Duodenal mucosa (tissue), 2 donors: Measurements from ENCODE around the gene THADA.

Experiments
- H3K27ac ChIP-seq: one replicate; pipeline ENCODE4 v1.7.0; 2013; ENCODE audit warnings: low read depth, low read length
- H3K27me3 ChIP-seq, 2 donors: one replicate each; pipeline ENCODE4 v1.7.0; 2013; ENCODE audit warnings: low read length in 2 of 2, control low read depth in 1 of 2; ENCODE audit not compliant: insufficient read depth in 2 of 2, control insufficient read depth in 1 of 2
- H3K36me3 ChIP-seq, 2 donors: one replicate each; pipeline ENCODE4 v1.7.0; 2013; ENCODE audit warnings: low read length in 2 of 2, control low read depth in 1 of 2; ENCODE audit not compliant: insufficient read depth in 2 of 2, control insufficient read depth in 1 of 2
- H3K4me1 ChIP-seq, 2 donors: one replicate each; pipeline ENCODE4 v1.7.0; 2013; ENCODE audit warnings: low read length in 2 of 2, control low read depth in 1 of 2; ENCODE audit not compliant: insufficient read depth in 2 of 2, control insufficient read depth in 1 of 2
- H3K4me3 ChIP-seq, 2 donors: one replicate each; pipeline ENCODE4 v1.7.0; 2013; ENCODE audit warnings: low read length in 2 of 2, low read depth in 1 of 2
- H3K9ac ChIP-seq, 2 donors: one replicate each; pipeline ENCODE4 v1.7.0; 2013; ENCODE audit warnings: low read length in 2 of 2, low read depth in 1 of 2
- H3K9me3 ChIP-seq, 2 donors: one replicate each; pipeline ENCODE4 v1.7.0; 2013; ENCODE audit warnings: low read length in 2 of 2, control low read depth in 1 of 2; ENCODE audit not compliant: control insufficient read depth in 1 of 2

Gene THADA

DNA sequence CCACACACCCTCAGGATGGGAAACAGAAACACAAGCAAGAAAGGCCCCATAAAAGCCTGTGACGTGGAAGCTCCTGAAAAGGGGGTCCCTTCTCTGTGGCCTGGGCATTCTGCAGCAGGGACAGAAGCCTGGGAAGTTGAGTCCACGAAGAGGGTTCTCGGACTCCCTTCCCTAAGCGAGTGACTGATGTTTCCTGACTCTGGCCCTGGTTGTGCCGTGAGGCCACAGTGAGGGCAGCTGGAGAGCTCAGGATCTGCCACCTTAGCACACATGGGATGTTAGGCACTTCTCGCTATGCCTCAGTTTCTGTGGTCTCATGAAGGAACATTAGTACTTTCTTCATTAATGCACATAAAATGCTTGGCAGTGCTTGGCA, 282.2 kb downstream of the THADA start:
- H3K36me3 ChIP-seq: peaks cover 0 to 3% of the 10 kb centered on the region in 2 donors
- no peak overlapping the region for H3K9ac ChIP-seq
- H3K27me3 ChIP-seq: no peaks in the 10 kb centered on the region
- H3K4me1 ChIP-seq: peaks cover 4 to 6% of the 10 kb centered on the region in 2 donors
- H3K27ac ChIP-seq: peak overlapping the region; percentile 42
- H3K9me3 ChIP-seq: no peaks in the 10 kb centered on the region
- no peak overlapping the region for H3K4me3 ChIP-seq

GRCh38 chr2:43312755-43313641, 282.8 kb downstream of the THADA start:
- peaks cover 4 to 6% of the 10 kb centered on the region in 2 donors for H3K4me1 ChIP-seq
- no peak overlapping the region for H3K4me3 ChIP-seq
- no peak overlapping the region for H3K27ac ChIP-seq
- no peaks in the 10 kb centered on the region for H3K9me3 ChIP-seq
- no peaks in the 10 kb centered on the region for H3K27me3 ChIP-seq
- no peak overlapping the region for H3K9ac ChIP-seq
- peaks cover 0 to 3% of the 10 kb centered on the region in 2 donors for H3K36me3 ChIP-seq

DNA sequence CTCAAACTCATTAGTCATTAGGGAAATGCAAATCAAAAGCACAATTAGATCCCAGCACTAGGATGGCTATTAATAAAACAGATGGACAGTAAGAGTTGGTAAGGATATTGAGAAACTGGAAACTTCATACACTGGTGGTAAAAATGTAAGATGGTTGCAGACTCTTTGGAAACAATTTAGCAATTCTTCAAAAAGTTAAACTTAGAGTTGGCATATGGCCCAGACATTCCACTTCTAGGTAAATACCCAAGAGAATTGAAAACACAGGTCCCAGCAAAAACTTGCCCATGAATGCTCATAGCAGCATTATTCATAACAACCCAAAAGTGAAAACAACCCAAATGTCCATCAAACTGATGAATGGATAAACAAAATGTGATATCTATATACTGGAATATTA, 284.6 kb downstream of the THADA start:
- Histone ChIP-seq H3K27me3 (no peaks in the 10 kb centered on the region), H3K36me3 (peaks cover 0 to 3% of the 10 kb centered on the region in 2 donors), H3K4me1 (peaks cover 4 to 6% of the 10 kb centered on the region in 2 donors), H3K4me3 (no peak overlapping the region), H3K27ac (no peak overlapping the region), H3K9ac (no peak overlapping the region), H3K9me3 (no peaks in the 10 kb centered on the region)

GRCh38 chr2:43309935-43310334, 285.9 kb downstream of the THADA start:
- no peak overlapping the region for H3K27ac ChIP-seq
- H3K4me3 ChIP-seq: no peak overlapping the region
- H3K27me3 ChIP-seq: no peaks in the 10 kb centered on the region
- peaks cover 4 to 14% of the 10 kb centered on the region in 2 donors for H3K4me1 ChIP-seq
- H3K36me3 ChIP-seq: no peaks in the 10 kb centered on the region
- no peak overlapping the region for H3K9ac ChIP-seq
- no peaks in the 10 kb centered on the region for H3K9me3 ChIP-seq

GRCh38 chr2:43307973-43308372, 287.9 kb downstream of the THADA start:
- H3K36me3 ChIP-seq: no peaks in the 10 kb centered on the region
- H3K4me3 ChIP-seq: no peak overlapping the region
- no peaks in the 10 kb centered on the region for H3K27me3 ChIP-seq
- no peaks in the 10 kb centered on the region for H3K9me3 ChIP-seq
- H3K4me1 ChIP-seq: peaks cover 0 to 10% of the 10 kb centered on the region in 2 donors
- H3K27ac ChIP-seq: no peak overlapping the region
- no peak overlapping the region for H3K9ac ChIP-seq

DNA sequence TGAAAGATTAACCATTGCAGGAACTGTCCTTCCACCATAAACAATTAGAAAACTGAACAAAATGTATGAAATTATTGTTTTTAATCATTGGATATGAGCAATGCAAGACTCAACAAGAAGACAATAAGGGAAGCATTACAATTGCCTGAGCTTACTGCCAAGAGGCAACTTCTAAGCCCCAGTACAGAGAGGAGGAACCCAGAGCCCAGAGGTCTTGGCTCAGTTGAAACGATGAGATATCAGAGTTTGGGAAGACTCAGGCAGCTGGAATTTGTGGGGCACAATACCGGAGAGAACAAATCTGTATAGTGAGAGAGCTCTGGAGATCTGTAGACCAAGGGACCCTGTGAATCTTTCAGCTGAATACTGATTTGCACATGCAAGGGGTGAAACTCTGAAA, 288.8 kb downstream of the THADA start:
- peaks cover 0 to 10% of the 10 kb centered on the region in 2 donors for H3K4me1 ChIP-seq
- no peaks in the 10 kb centered on the region for H3K9me3 ChIP-seq
- no peaks in the 10 kb centered on the region for H3K27me3 ChIP-seq
- no peak overlapping the region for H3K9ac ChIP-seq
- no peak overlapping the region for H3K4me3 ChIP-seq
- H3K36me3 ChIP-seq: peaks cover 0 to under 1% of the 10 kb centered on the region in 2 donors
- H3K27ac ChIP-seq: no peak overlapping the region

DNA sequence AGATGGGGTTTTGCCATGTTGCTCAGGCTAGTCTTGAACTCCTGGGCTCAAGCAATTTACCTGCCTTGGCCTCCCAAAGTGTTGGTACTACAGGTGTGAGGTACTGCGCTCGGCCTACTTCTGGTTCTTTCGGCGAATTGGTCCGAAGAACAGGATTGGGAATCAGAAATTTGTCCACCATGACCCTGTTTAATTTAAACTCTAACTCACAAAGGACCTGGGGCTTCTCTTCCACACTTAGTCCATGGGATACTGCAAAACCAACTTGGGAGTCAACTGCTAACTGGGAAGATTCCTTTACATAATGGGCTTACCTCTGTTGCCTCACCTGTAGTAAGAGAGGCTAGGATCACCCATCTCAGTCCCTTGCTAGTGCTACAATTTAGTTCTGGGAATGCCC, 289.6 kb downstream of the THADA start:
- Histone ChIP-seq H3K36me3 (peaks cover 0 to 5% of the 10 kb centered on the region in 2 donors), H3K4me3 (no peak overlapping the region), H3K9me3 (no peaks in the 10 kb centered on the region), H3K4me1 (peaks cover 0 to 10% of the 10 kb centered on the region in 2 donors), H3K27me3 (no peaks in the 10 kb centered on the region), H3K9ac (no peak overlapping the region), H3K27ac (no peak overlapping the region)

DNA sequence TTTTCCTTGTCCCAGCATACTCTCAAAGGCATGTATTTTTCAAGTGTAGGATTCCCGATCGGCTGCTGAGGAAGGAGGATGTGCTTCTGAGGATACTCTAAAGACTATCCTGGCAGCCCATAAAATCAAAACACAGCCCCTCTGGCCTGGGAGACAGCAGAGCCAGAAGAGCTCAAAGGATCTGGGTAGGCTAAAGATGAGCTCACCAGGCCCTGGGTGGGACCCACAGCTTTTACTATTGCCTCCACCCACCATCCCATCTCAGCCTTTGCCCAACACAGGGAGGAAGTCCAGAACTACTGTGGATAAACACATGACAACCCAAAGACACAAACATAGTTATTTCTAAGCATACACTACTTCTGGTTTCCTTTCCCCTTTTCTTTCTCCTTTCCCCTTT, 290.3 kb downstream of the THADA start:
- Histone ChIP-seq H3K9ac (no peak overlapping the region), H3K4me1 (peaks cover 0 to 10% of the 10 kb centered on the region in 2 donors), H3K4me3 (no peak overlapping the region), H3K27ac (peak overlapping the region; percentile 44), H3K27me3 (no peaks in the 10 kb centered on the region), H3K9me3 (no peaks in the 10 kb centered on the region), H3K36me3 (peaks cover 0 to 5% of the 10 kb centered on the region in 2 donors)

DNA sequence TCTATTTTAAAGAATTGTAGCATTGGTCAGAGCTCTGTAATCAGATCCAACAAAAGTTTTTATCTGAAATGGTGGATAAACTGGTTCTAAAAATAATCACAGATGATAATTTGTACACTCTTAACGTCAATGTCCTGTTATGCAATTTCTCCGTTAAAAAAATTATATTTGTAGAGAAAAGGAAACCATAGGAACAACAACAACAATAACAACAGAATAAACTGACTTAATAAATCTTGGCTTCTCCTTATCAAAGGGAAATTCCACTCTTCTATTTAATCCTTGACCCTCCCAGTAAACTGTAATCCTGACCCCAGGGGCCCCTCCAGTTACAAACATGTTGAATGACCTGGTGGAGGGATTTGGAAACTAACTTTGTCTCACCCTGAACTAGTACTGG, 290.8 kb downstream of the THADA start:
- Histone ChIP-seq H3K27me3 (no peaks in the 10 kb centered on the region), H3K9me3 (no peaks in the 10 kb centered on the region), H3K27ac (peak overlapping the region; percentile 44), H3K4me3 (no peak overlapping the region), H3K4me1 (peaks cover 0 to 10% of the 10 kb centered on the region in 2 donors), H3K36me3 (peaks cover 0 to 5% of the 10 kb centered on the region in 2 donors), H3K9ac (no peak overlapping the region)

DNA sequence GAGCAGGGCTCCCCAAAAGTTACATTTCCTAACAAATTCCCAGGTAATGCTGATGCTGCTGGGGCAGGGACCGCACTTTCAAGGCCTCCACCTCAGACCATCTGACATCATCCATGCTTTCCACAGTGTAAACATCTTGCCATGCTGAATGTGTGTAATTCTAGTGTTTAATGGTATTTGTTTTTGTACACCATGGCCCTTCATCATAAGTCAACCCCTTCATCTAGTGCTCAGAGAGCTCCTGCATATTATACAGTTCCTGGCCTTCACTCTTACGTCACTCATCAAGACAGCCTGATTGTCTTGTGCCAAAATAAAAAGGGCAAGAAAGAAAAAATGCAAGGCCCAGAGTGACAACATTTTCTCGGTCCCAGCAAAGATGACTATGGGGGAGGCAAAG, 291.9 kb downstream of the THADA start:
- Histone ChIP-seq H3K27me3 (no peaks in the 10 kb centered on the region), H3K27ac (no peak overlapping the region), H3K9ac (no peak overlapping the region), H3K9me3 (no peaks in the 10 kb centered on the region), H3K36me3 (peaks cover 0 to 5% of the 10 kb centered on the region in 2 donors), H3K4me1 (peaks cover 0 to 10% of the 10 kb centered on the region in 2 donors), H3K4me3 (no peak overlapping the region)
